NB4 (cell line): ENCODE measurements around the gene QSOX1.

Source experiments
- MYC ChIP-seq: IDR thresholded peaks from 2 replicates; pipeline ENCODE4 v1.6.1; 2011; ENCODE audit warnings: low read depth, low read length
- POLR2A ChIP-seq: IDR thresholded peaks from 2 replicates; pipeline ENCODE4 v1.6.1; 2011; ENCODE audit warnings: mild to moderate bottlenecking; ENCODE audit not compliant: insufficient read length; ENCODE audit errors: extremely low read depth
- TF ChIP-seq, protein P1 (sequence below): IDR thresholded peaks from one replicate; pipeline ENCODE4 v1.5.1; 2012; ENCODE audit warnings: low read depth, low read length
- TF ChIP-seq, protein P2 (sequence below): IDR thresholded peaks from 2 replicates; pipeline ENCODE4 v1.6.1; 2011; ENCODE audit warnings: low read depth, low read length

DNA sequence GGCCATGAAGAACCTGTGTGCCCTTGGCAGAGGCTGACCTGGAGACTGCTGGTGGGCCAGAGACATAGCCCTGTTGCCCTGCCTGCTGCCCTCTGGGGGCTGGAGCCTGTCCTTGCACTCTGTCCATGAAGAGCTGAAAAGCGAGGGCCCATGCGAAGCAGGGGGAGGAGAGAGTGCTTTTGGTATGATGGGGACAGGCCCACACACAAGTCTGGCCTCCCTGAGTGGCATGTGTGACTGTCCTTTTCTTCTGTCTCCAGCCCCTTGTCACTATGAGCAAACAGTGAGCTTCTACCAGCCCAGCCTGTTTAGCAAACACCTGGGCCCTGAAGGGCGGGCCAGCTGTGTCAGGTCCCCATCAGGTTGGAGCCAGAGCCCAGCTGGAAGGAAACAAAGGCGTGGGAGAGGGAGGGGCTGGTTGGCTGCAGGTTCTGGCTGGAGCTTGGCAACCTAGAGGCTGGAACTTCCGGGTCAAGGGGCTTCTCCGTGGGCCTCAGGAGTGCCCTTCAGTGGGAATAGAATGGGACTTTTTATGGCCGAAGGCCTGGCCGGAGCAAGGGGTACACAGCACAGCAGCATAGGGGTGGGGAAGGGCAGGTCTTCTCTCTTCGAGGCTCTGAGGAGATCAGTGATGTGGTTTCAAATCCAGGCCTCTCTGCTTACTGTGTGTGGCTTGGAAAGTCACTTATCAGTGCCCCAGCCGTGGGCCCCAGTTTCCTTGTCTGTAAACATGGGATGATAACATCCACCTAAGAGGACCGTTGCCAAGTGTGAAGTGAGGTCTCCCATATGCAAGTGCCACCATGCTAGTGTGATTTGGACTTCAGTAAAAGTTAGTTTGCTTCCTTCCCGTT lies 14.3 kb downstream of the QSOX1 start:
- TF ChIP-seq, protein P1, sequence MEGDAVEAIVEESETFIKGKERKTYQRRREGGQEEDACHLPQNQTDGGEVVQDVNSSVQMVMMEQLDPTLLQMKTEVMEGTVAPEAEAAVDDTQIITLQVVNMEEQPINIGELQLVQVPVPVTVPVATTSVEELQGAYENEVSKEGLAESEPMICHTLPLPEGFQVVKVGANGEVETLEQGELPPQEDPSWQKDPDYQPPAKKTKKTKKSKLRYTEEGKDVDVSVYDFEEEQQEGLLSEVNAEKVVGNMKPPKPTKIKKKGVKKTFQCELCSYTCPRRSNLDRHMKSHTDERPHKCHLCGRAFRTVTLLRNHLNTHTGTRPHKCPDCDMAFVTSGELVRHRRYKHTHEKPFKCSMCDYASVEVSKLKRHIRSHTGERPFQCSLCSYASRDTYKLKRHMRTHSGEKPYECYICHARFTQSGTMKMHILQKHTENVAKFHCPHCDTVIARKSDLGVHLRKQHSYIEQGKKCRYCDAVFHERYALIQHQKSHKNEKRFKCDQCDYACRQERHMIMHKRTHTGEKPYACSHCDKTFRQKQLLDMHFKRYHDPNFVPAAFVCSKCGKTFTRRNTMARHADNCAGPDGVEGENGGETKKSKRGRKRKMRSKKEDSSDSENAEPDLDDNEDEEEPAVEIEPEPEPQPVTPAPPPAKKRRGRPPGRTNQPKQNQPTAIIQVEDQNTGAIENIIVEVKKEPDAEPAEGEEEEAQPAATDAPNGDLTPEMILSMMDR = peak; percentile 64
- TF ChIP-seq POLR2A = no peak
- no peak for TF ChIP-seq MYC
- TF ChIP-seq, protein P2, sequence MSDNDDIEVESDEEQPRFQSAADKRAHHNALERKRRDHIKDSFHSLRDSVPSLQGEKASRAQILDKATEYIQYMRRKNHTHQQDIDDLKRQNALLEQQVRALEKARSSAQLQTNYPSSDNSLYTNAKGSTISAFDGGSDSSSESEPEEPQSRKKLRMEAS = no peak
